Amniotic epithelial cell (primary cell): ENCODE data around the gene UMAD1.

Source experiments
- DNase-seq: peaks from one replicate; pipeline ENCODE4 v3.0.0-alpha.2; 2010; ENCODE audit warnings: low read depth

Gene UMAD1

DNA sequence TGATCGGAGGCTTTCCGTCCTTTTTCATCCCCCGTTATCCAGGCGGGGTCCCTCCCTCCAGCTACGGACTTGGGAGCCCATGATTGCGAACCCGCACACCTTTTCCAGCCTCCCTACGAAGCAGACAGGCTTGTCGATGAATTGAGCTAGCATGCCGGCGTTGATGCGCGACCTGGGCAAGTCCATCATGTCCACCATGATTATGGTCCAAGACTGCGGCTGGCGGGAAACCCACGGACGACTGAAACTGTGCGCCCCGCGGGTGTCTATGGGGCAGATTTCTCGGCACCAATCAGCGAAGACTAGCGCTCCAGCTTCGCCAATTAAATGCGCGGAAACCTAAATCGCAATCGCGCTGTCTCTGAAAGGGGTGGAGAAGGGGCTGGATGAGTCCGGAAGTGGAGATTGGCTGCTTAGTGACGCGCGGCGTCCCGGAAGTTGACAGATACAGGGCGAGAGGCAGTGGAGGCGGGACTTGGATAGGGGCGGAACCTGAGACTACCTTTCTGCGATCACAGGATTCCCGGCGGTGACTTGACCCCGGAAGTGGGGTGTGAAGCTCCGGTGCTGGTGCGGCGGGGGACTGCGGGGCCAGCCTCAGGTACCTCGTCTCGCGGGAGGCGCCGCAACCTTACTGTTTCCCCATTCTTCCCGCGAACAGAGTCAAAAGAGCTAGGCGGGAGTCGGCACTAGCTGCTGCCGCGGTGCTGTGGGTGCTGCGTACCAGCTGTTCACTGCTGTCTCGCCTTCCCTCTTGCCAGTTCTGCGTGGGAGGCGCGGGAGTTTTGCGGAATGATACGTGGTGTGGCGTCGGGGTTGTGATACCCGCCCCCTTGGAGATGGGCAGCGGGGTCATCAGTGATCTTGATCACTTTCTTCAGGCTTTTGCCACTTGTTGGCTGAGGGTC, at the start of gene UMAD1:
TSS of gene UMAD1 (plus strand) at position 532 of the 908 bp plus-strand sequence. CDS start 32,620 bp downstream, outside the sequence.
- DNase-seq, result peak; percentile 99

DNA sequence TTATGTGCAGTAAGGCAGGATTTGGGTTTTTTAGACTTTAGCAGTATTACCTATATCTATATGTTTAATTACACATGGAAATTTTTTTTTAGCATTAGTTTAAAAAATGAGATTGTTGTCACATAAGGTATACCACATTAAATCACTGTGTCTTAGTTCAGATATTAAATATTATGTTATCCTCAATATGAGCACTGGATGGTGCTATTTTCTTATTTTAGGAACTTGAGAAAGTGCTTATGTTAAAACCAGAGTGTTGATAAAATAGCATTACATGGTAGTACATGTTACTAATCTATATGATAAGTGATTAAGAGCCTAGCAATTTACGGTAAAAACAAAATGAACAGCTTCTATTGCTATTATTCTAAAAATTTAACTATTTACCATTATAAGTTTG, 45.1 kb upstream of the UMAD1 start:
- peak; percentile 35 for DNase-seq

DNA sequence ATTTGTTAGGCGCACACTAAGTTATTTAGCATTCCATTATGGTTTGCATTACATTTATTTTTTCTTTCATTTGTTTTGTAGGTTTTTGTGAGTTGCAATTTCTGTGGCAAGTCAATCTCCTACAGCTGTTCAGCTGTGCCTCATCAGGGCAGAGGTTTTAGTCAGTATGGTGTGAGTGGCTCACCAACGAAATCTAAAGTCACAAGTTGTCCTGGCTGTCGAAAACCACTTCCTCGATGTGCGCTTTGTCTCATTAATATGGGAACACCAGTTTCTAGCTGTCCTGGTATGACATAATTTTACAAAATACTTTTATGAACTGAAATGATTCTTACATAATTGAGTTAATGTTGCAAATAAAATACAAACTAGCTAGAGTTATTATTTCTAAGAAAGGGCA, 44.4 kb upstream of the UMAD1 start:
- no peak for DNase-seq

DNA sequence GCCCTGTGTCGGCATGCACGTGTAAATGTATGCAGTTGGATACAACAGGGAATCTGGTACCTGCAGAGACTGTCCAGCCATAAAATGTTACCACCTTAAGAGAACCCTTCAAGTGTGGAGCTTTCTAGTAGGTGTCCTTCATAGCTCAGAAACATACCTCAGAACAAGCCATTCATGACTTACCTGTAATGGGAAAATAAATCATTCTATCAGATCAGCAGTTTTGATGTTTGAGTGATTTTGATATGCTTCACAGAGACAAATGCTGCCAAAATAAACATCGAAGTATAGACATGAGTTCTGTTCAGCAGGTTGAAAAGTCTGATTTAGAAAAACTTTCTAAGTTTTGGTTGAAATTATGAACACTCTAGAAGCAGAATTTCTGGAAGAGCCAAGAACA, 33.5 kb upstream of the UMAD1 start:
- DNase-seq, result no peak

DNA sequence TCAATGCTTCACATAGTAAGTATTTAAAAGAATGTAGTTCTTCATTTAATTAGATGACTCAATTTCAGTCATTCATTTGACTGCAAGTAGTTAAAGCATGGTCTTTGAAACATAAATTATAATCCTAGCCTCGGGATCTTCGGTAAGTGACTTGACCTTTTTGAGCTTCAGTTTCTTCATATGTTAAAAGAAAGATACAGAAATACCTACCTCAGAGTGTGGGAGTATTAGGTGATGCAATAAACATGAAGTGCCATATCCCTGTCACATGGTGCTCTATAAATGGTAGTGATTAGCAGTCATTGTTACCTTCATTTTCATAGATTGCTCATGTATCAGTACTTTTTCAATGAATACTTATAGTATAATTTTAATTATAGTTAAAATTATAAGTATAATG, 31.2 kb upstream of the UMAD1 start:
- DNase-seq, result no peak

DNA sequence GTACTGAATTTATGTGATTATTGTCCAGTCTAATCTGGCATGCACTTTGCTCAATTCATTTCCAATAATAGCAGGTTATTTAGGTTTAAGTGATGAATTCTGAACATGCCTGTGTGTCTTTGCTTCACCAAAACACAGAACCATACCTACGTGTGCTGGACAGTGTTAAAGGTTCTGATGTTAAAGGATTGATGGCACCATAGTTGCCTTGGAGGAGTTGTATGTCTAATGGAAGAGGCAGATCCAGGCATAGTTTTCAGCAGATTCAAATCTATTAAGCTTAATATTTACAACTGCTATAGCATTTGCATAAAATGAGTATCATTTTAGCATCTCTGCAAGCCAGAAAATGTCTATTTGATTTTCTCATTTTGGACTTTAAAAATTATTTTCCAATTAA, 28.0 kb upstream of the UMAD1 start:
- DNase-seq, result no peak

DNA sequence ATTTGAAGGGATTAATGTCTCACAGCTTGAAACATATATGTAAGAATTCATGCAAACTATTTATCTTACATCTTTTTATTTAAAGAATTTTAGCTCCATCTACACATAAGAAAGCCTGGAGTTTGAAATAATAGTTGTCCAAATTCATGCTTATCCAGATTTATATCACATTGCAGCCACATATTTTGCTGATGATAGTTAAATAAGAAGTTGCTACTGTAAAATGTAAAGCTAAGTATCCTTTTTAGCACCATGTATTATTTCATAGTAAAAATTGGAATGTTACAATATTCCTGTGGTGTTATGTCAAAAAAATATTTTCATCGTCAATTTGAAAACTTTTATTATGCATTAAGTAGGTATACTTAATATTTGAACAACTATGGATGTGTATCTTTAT, 27.3 kb upstream of the UMAD1 start:
- DNase-seq, result no peak

DNA sequence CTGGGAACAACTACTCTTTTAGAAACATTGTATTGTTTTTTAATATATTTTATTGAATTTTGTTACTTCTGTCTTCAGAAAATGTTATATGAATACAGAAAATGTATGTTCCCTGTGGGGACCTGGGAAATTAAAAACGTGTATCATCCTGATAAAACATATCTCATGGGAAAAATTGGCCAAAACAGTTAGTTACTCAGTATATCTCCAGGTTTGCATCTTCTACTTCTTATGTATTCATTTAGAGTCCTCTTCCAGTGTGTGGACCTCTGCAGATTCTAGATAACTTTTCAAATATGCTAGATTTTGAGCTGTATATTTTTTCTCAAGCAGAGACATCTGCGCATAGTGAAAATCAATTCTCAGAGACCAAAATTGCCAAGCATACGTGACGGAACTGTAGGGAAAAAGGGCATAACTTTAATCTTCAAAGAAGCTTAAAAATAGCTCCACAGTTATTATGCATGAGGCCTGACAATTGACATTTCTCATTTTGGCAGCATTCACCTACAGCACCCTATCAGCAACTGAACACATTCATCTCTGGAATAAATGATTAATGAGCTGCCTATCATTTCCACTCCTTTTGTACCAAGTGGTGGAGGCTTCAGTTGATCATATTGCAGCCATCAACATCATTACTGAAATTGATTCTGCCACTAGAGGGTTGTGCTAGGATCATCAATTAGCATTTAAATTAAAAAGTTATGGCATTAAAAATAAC, 26.4 kb upstream of the UMAD1 start:
- no peak for DNase-seq

DNA sequence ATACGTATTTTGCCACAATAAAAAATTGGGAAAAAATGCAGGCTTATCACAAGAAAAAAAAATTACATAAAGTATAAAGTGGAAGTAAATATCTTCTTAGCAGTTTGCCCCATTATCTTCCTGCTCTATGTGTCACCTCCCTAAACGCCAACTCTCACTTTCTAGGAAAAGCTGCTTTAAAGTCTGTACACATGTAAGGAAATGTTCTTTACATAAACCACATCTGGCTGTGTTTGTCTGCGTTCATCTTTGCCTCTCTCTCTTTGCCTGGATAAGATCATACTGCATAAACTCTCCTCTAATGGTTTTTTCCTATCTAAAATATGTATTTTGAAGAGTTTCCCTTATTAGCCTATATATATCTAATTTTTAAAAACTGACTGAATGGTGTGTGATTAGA, 23.0 kb upstream of the UMAD1 start:
- DNase-seq, result no peak

DNA sequence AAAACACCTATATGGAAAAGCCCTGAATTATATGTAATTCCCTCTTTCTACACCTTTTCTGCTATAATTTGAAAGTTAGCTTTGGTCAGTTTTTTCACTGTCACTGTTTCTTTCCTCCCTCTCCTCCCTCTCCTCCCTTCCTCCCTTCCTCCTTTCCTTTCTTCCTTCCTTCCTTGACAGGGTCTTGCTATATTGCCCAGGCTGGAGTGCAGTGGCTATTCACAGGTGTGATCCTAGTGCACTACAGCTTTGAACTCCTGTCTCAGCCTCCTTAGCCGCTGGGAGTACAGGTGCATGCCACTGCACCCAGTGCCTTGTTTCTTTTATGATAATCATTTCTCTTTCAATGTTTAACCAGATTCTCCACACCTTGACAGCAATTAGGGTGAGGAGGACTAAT, 22.1 kb upstream of the UMAD1 start:
- DNase-seq, result no peak

DNA sequence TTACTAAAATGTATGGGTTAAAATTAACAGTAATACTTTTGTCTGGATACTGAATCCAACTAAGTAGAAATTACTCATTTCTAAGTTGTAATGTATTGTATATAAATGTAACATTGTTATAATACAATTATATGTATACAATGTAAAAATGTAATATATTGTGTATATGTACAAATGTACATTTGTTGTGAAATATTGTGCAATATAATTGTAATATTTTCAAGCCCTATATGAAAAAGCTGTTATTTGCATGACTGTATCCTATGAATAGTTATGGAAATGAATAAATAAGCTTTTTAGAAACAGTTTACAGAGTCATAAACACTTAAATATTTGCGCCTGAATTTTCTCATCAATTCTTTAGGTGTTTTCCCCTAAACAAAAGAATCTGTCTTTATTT, 20.3 kb upstream of the UMAD1 start:
- DNase-seq, result no peak

DNA sequence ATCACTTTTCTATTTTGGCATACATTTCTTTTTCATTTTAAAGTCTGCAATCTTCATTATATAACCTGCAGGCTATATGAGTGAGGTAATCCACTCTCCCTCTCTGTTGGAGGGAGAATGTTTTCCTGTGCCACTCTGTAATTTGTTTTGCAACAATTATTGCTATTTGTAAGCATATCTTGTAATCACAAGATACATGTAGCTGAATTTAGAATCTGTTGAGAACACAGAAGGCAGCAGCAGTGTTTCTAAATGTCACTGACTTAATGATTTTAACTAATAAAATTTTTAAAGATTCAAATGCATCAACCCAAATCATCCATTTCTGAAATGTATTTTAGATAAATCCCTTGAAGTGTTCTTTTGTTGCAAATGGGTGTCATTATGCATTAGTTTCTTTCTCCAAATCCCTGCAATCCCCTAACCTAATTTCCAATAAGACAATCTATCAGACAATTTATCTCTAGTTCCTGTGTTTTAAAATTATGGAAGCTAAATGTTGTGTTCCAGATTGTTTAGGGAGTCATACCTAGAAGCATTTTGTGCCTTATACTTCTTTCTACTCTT, 19.8 kb upstream of the UMAD1 start:
- no peak for DNase-seq

DNA sequence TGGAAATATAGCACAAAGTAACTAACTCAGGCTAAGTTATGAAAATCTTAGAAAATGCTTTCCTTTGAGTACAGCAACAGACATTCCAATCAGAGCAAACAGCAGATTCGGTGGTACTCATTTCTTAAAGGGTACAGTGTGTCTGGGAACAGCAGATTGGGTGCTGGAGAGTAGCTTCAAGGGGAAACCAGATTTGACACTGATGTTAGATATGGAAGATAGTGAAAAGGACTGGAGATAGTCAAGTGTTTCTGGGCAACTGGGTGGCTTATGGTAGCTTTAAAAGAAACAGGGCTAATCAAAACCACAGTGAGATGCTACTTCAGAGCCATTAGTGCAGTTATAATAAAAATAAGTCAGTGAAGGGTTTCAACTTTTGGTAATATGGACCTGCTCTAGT, 12.1 kb upstream of the UMAD1 start:
- no peak for DNase-seq

DNA sequence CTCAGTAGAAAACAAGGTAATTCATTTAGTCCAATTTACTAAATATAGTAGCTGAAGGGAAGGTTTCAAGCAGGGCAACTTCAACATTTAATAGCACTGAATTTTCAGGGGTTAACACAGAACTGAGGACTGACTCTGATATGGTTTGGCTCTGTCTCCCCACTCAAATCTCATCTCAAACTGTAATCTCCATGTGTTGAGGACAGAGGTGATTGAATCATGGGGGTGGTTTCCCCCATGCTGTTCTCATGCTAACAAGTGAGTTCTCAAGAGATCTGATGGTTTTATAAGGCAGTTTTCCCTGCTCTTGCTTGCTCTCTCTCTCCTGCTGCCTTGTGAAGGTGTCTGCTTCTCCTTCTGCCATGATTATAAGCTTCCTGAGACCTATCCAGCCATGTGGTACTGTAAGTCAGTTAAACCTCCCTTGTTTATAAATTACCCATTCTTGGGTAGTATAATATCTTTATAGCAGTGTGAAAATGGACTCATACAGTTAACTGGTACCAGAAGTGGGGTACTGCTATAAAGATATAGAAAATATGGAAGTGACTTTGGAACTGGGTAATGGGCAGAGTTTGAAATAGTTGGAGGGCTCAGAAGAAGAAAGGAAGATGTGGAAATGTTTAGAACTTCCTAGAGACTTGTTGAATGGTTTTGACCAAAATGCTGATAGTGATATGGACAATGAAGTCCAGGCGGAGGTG, 9.8 kb upstream of the UMAD1 start:
- no peak for DNase-seq

DNA sequence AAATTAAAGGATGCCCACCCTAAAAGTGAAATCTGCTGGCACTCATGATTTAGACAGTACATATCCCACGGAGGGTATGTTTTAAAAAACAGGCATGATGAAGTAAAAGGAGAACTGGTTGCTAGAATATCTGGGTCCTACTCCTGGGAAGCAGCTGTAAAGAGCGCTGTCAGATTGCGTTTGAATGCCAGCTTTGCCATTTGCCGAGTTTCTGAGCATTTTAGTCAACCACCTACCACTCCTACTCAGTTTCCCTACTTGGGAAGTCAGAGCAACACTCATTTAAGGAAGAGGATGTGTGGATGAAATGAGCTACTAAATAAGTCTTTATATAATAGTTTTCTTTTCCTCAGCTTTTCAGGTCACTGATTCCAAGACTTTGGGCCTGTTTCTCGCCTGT, 1.1 kb upstream of the UMAD1 start:
- no peak for DNase-seq

DNA sequence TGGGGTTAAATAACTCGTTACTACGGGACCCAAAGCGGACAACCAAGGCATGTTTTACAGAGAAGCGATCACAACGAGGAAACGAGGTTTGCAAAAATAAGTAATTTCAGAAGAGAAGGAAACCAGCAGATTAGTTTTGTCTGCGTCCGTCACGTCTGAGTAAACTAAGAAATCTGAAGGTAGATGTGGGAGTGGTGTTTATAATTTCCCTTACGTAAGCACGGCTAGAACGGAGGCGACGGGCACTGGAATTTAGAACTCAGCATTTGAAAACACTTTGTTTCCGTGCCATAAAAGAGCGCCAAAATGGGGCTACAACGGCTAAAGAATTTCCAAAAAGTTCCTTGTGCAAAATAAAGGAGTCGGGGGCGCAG, 718 bp upstream of the UMAD1 start:
- DNase-seq, result peak; percentile 21

DNA sequence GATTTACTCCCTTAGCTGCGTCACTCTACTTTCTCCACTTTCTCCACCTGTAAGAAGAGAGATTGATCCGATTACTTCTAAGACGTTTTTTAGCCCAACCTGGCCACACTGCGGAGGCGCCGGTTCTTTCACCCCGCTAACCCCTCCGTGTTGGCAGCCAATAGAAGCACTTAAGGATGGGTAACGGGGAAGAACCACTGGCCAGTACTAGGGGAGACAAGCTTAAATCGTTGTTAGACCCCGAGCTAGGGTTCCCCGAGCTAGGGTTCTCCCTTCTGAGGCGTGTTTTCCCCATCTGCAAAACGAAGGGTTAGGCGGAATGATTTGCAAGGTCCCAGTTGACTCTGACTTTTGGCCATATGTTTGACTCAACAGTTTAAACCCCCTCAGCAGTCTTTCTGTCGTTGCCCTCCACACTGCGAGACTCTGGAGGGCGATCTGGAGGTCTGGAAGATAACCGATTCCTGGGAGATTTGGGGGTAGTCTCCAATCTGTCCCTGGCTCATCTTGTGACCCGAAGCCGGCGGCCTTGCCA, 644 bp downstream of the UMAD1 start:
- DNase-seq, result no peak

DNA sequence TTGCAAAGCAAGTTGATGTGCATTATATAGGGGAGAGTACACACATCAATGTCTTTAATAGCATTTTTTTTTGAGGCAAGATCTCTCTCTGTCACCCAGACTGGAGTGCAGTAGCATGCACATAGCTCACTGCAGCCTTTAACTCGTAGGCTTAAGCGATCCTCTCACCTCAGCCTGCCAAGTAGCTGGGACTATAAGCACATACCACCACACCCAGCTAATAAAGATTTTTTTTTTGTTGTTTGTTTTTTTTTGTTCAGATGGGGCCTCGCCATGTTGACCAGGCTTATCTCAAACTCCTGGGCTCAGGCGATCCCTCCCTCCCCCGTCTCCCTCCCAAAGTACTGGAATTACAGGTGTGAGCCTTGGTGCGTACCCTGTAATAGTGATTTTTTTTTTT, 1.5 kb downstream of the UMAD1 start:
- DNase-seq, result no peak

DNA sequence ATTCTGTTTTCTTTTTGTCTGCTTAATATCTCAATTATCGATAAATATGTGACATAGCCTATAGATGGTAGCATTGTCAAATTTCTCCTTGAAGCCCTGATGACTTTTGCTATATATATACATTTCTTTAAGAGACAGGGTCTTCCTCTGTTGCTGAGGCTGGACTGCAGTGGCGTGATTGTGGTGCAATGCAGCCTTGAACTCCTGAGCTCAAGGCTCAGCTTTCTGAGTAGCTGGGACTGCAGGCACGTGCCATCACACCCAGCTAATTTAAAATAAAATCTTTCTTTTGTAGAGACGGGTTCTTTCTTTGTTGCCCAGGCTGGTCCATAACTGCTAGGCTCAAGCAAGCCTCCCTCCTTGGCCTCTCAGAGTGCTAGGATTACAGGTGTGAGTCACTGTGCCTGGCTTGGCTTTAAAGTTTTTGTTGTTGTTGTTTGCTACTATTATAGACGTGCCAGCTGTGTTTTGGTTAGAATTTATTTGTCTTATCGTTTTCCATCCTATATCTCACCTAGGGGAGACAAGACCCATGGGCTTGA, 7.0 kb downstream of the UMAD1 start:
- DNase-seq, result no peak

DNA sequence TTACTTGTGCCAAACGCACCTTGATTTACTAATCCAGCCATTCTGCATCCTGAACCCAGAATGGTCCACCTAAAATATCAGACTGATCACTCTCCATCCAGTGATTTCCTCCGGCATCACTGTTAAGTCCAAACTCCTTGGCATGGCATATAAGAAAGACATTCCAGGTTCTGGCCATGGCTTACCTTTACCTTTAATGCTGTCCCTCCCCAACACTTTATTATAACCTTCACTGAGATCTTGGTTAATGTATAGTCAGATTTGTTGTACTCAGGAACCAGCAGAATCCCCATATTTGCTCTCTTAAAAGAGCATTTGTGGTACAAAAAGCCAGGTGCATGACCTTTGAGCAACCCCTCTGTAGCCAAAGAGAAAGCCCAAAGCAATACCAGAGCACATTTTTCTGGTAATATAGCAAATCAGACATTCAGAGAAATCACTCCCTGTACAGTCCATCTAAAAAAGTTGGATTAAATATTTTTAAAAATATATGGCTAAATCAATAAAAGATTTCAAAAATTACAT, 10.2 kb downstream of the UMAD1 start:
- DNase-seq, result no peak

DNA sequence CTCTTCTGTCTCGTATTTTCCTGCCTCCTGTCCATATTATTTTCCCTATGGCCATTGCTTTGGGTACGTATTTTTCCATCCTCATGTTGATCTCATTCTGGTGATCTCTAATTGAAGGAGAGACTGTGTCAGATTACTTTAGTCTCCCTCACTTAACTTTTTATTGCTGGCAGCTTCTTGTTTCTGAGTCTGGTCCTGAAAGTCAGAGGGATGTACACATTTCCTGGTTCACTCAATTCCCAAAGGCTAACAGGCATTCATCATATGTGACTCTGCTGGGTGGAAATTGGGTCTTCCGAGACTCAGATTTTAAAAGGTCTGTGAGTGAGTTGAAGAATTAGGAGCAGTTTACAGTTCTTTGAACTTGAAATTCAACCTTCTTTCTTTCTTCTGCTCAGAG, 10.9 kb downstream of the UMAD1 start:
- no peak for DNase-seq
